IgD-negative memory B cell (primary cell): ENCODE measurements around the gene KIF26B. TPM values are rescaled to one million over a fixed set of nuclear protein-coding genes. Genes with fewer than 3 reads are reported as not detected.

Experiments used
- H3K27ac Mint-ChIP-seq, 3 donors: one replicate each; pipeline ENCODE4 v1.8.0; 2020 to 2022; ENCODE audit warnings: mild to moderate bottlenecking in 3 of 3, mixed read lengths in 3 of 3, moderate library complexity in 1 of 3
- H3K27me3 Mint-ChIP-seq: one replicate; pipeline ENCODE4 v1.8.0; 2021; ENCODE audit warnings: mixed read lengths
- H3K36me3 Mint-ChIP-seq: one replicate; pipeline ENCODE4 v1.8.0; 2020; ENCODE audit warnings: mild to moderate bottlenecking, mixed read lengths
- H3K4me1 Mint-ChIP-seq, 3 donors: one replicate each; pipeline ENCODE4 v1.8.0; 2020 to 2022; ENCODE audit warnings: mixed read lengths in 3 of 3, mild to moderate bottlenecking in 1 of 3
- H3K4me3 Mint-ChIP-seq, 4 donors: one replicate each; pipeline ENCODE4 v1.8.0; 2020 to 2022; ENCODE audit warnings: mild to moderate bottlenecking in 4 of 4, mixed read lengths in 4 of 4, moderate library complexity in 3 of 4
- H3K9me3 Mint-ChIP-seq, 3 donors: one replicate each; pipeline ENCODE4 v1.8.0; 2020 to 2021; ENCODE audit warnings: mixed read lengths in 3 of 3, mild to moderate bottlenecking in 1 of 3
- polyA plus RNA-seq: library from polyadenylated mRNA; unstranded; fragments of 300-500 nt; fragmentation: Illumina TruSeq; gene quantifications from one replicate; pipeline ENCODE4 v1.2.3, GENCODE V29; 2021

KIF26B gene
- polyA plus RNA-seq: 0.29 TPM

GRCh38 chr1:245154429-245155271 lies at the start of gene KIF26B:
Gene KIF26B (plus strand): TSS chr1:245154985. CDS start chr1:245155425, 440 bp downstream.
- peaks cover 1% of the 10 kb centered on the region for H3K36me3 Mint-ChIP-seq
- peaks cover 47% of the 10 kb centered on the region for H3K27me3 Mint-ChIP-seq
- H3K9me3 Mint-ChIP-seq: peaks cover under 1 to 6% (median 5%) of the 10 kb centered on the region in 3 donors
- H3K4me3 Mint-ChIP-seq: peak within 1 kb of the TSS; percentile 84 to 97 (median 94)
- no peak within 1 kb of the TSS for H3K27ac Mint-ChIP-seq
- peaks cover 6 to 11% (median 11%) of the 10 kb centered on the region in 3 donors for H3K4me1 Mint-ChIP-seq

DNA sequence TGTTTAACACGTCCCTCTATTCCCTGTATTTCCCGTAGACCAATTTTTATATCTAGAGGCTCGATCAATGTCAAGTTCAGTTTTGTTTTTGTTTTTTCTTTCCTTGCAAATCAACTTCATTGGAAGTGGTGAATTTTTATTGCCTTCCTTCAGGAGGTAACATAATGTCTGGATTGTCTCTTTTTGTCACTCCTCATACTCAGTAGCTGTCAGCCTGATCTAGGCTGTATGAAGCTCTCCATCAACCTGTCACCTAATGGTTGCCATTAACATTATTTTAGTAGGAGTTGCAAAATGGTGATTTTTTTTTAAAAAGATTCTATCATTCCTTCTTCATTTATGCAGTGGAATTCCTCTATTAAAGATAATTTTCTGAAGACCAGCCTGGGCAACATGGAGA lies 49.7 kb upstream of the KIF26B start:
- no peaks in the 10 kb centered on the region for H3K36me3 Mint-ChIP-seq
- no peaks in the 10 kb centered on the region for H3K27me3 Mint-ChIP-seq
- no peak overlapping the region for H3K4me3 Mint-ChIP-seq
- no peak overlapping the region for H3K27ac Mint-ChIP-seq
- no peaks in the 10 kb centered on the region for H3K4me1 Mint-ChIP-seq
- H3K9me3 Mint-ChIP-seq: no peaks in the 10 kb centered on the region

DNA sequence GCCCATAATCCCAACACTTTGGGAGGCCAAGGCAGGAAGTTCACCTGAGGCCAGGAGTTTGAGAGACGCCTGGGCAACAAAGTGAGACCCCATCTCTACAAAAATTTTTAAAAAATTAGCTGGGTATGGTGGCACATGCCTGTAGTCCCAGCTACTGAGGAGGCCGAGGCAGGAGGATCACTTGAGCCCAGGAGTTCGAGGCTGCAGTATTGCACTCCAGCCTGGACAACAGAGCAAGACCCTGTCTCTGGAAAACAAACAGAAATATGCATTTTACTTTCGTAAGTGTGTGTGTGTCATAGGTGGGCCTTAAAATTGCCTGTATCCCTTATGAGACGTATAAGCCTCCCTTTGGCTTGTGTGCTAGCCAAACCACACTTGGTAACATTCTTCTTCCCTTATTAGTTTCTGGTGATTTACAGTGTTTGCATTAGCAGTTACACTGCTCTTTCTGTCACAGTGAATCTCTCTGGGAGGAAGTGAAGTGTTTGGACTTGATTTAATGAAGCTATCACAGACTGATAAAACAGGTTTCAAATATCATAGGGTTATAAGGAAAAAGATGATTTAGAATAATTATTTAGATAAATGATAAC lies 48.9 kb upstream of the KIF26B start:
- no peaks in the 10 kb centered on the region for H3K36me3 Mint-ChIP-seq
- H3K4me1 Mint-ChIP-seq: no peaks in the 10 kb centered on the region
- H3K4me3 Mint-ChIP-seq: no peak overlapping the region
- H3K27ac Mint-ChIP-seq: no peak overlapping the region
- H3K27me3 Mint-ChIP-seq: no peaks in the 10 kb centered on the region
- H3K9me3 Mint-ChIP-seq: no peaks in the 10 kb centered on the region

DNA sequence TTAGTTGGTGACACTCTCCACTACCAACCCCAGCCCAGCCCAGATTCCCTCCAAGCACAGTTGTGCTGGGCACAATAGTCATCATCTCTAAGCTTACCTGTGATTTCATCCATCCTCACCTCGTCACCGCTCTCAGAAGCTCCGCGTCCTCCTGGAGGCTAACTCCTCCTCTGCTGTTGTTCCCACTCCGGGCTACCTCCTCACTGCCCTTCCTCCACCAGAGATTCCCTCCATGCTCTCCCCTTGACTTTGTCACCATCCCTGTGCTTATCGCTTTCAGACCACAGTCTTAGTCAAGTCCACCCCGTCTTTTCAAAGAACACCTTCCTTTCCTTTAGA lies 47.0 kb upstream of the KIF26B start:
- Mint-ChIP-seq H3K4me1 (no peaks in the 10 kb centered on the region), H3K4me3 (no peak overlapping the region), H3K27me3 (peaks cover 2% of the 10 kb centered on the region), H3K27ac (peak overlapping the region in 1 of 3 donors; percentile 76), H3K36me3 (no peaks in the 10 kb centered on the region), H3K9me3 (no peaks in the 10 kb centered on the region)

GRCh38 chr1:245108246-245108645 lies 46.5 kb upstream of the KIF26B start:
- H3K9me3 Mint-ChIP-seq: no peaks in the 10 kb centered on the region
- H3K27ac Mint-ChIP-seq: no peak overlapping the region
- H3K4me1 Mint-ChIP-seq: no peaks in the 10 kb centered on the region
- no peak overlapping the region for H3K4me3 Mint-ChIP-seq
- H3K27me3 Mint-ChIP-seq: peaks cover 2% of the 10 kb centered on the region
- no peaks in the 10 kb centered on the region for H3K36me3 Mint-ChIP-seq

DNA sequence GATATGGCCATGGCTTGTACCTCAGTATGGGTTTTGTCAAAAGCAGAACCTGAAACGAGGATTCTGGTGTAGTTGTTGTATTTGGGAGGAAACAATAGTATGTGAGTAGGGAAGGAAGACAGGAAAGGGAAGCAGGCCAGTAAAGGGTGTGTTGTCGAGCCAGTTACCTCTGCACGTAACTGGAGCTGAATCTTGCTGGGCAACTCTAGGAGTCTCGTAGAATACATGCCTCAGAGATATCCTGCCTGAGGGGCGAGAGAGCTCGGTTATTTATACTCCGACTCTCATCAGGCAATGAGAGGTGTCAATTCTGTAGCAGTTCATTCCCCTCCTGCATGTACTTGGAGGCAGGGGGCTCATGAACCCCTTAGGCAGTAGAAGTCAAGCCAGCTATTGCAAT lies 45.9 kb upstream of the KIF26B start:
- no peak overlapping the region for H3K4me3 Mint-ChIP-seq
- no peaks in the 10 kb centered on the region for H3K36me3 Mint-ChIP-seq
- H3K27me3 Mint-ChIP-seq: peaks cover 2% of the 10 kb centered on the region
- no peaks in the 10 kb centered on the region for H3K9me3 Mint-ChIP-seq
- H3K4me1 Mint-ChIP-seq: no peaks in the 10 kb centered on the region
- no peak overlapping the region for H3K27ac Mint-ChIP-seq

DNA sequence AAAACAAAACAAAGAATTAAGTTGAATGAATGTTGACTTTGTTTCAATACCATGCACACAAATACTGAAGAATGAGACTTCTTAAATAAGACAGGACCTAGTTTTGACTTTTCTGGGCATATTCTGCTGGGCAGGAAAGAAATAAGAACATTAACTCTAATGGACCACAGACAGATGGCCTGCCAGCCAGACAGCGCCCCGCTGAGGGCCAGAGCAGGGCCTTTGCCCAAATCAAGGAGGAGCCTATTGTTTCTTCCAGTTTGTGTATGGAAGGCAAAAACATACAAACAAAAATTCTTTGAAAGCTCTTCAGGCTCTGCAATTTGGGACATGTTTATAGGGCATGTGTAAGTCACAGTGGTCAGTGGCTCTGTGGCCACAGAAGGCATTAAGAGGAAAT lies 44.4 kb upstream of the KIF26B start:
- peaks cover 2% of the 10 kb centered on the region for H3K27me3 Mint-ChIP-seq
- no peaks in the 10 kb centered on the region for H3K36me3 Mint-ChIP-seq
- no peaks in the 10 kb centered on the region for H3K9me3 Mint-ChIP-seq
- no peak overlapping the region for H3K4me3 Mint-ChIP-seq
- no peak overlapping the region for H3K27ac Mint-ChIP-seq
- H3K4me1 Mint-ChIP-seq: no peaks in the 10 kb centered on the region

- Mint-ChIP-seq H3K36me3 (no peaks in the 10 kb centered on the region), H3K9me3 (no peaks in the 10 kb centered on the region), H3K27me3 (peaks cover 2% of the 10 kb centered on the region), H3K27ac (peak overlapping the region in 1 of 3 donors; percentile 86), H3K4me1 (no peaks in the 10 kb centered on the region), H3K4me3 (no peak overlapping the region)
Observed at GRCh38 chr1:245111073-245111472, 43.7 kb upstream of the KIF26B start.

DNA sequence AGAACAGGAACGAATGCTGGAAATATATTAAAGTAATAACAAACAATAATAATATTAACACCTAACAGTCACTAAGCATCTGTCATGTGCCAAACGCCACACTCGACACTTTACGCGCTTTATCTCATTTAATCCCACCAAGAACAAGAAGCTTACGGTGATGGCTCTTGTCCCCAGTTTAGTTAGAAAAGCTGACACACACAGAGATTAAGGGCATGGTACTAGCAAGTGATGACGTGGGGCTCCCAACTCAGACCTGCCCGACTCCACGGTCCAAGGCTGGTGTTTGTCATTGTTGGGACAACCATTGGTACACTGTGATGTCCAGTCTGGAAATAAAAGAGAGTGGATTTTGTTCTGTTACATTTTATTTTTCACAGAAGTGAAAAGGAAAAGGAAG lies 41.1 kb upstream of the KIF26B start:
- no peak overlapping the region for H3K4me3 Mint-ChIP-seq
- peaks cover 2% of the 10 kb centered on the region for H3K27me3 Mint-ChIP-seq
- H3K9me3 Mint-ChIP-seq: no peaks in the 10 kb centered on the region
- H3K36me3 Mint-ChIP-seq: no peaks in the 10 kb centered on the region
- no peak overlapping the region for H3K27ac Mint-ChIP-seq
- H3K4me1 Mint-ChIP-seq: peaks cover 0 to 1% (median 0%) of the 10 kb centered on the region in 3 donors

- Mint-ChIP-seq H3K9me3 (no peaks in the 10 kb centered on the region), H3K27ac (no peak overlapping the region), H3K4me3 (peak overlapping the region in 1 of 4 donors; percentile 3), H3K27me3 (peaks cover 2% of the 10 kb centered on the region), H3K36me3 (no peaks in the 10 kb centered on the region), H3K4me1 (peaks cover 0 to 1% (median 0%) of the 10 kb centered on the region in 3 donors)
Observed at GRCh38 chr1:245116131-245116530, 38.7 kb upstream of the KIF26B start.

- H3K27me3 Mint-ChIP-seq: peaks cover under 1% of the 10 kb centered on the region
- H3K4me3 Mint-ChIP-seq: no peak overlapping the region
- no peak overlapping the region for H3K27ac Mint-ChIP-seq
- H3K9me3 Mint-ChIP-seq: no peaks in the 10 kb centered on the region
- H3K4me1 Mint-ChIP-seq: peaks cover 0 to 1% (median 0%) of the 10 kb centered on the region in 3 donors
- H3K36me3 Mint-ChIP-seq: no peaks in the 10 kb centered on the region
Observed at GRCh38 chr1:245116751-245117150, 38.0 kb upstream of the KIF26B start.

DNA sequence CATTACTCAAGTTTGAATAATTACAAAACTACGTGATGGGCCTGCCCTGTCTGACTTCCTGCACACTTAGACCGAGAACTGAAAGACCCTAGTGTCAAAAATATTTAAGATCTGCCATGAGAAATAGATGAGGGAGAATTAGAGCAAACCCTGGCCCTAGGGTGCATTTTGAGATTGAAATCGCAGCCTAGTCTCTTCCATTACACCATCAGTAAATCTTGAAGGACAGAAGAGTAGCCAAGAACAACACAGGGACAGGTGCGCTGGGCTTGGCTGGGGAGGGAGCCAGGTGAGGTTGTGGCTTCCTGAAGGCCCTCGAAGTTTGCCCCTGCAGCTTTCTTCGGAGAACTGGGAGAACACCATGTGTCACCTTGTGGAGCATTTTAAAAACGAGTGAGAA lies 36.7 kb upstream of the KIF26B start:
- Mint-ChIP-seq H3K4me1 (peaks cover 0 to 1% (median 0%) of the 10 kb centered on the region in 3 donors), H3K27ac (no peak overlapping the region), H3K36me3 (no peaks in the 10 kb centered on the region), H3K9me3 (no peaks in the 10 kb centered on the region), H3K27me3 (no peaks in the 10 kb centered on the region), H3K4me3 (no peak overlapping the region)

DNA sequence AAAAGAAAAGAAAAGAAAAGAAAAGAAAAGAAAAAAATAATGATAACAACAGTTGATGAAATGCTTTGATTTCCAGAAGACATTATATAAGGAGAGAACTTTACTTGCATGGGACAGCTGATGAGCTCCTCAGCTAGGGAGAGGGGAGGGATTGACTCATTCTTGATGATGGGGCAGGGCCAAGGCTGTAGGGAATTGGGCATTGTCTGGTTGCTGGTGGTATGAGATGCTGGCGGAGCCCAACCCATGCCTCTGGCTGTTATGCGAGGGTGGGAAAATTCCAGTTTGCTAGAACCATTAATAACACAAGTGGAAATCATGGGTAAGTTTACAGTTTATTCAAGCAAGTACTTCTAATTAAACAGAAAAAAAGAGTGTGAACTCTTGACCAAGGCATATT lies 36.0 kb upstream of the KIF26B start:
- H3K9me3 Mint-ChIP-seq: no peaks in the 10 kb centered on the region
- no peak overlapping the region for H3K4me3 Mint-ChIP-seq
- H3K36me3 Mint-ChIP-seq: no peaks in the 10 kb centered on the region
- H3K27me3 Mint-ChIP-seq: no peaks in the 10 kb centered on the region
- no peak overlapping the region for H3K27ac Mint-ChIP-seq
- H3K4me1 Mint-ChIP-seq: peaks cover 0 to 1% (median 0%) of the 10 kb centered on the region in 3 donors

- no peaks in the 10 kb centered on the region for H3K4me1 Mint-ChIP-seq
- H3K4me3 Mint-ChIP-seq: peak overlapping the region in 1 of 4 donors; percentile 35
- no peaks in the 10 kb centered on the region for H3K9me3 Mint-ChIP-seq
- H3K27me3 Mint-ChIP-seq: peaks cover 3% of the 10 kb centered on the region
- no peak overlapping the region for H3K27ac Mint-ChIP-seq
- peaks cover 5% of the 10 kb centered on the region for H3K36me3 Mint-ChIP-seq
Observed at GRCh38 chr1:245121523-245121922, 33.3 kb upstream of the KIF26B start.

DNA sequence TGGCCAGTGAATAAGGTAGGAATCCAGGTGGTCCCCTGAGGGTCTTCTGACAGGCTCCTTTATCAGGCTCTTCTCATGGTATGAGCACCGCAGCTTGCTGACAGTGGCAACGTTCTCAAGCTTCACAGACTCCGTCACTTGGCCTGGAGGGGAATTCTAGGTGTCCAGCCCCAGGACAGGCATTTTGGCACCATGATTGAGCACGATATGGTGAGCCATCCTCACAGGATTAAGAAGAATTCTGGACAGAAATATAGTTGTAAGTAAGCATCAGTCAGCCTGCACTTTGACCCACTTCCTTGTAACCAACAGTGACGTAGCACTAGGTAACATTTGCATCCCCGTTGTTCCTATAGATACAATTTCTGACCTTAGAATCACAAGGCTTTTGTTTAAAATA lies 30.5 kb upstream of the KIF26B start:
- Mint-ChIP-seq H3K36me3 (peaks cover 5% of the 10 kb centered on the region), H3K4me3 (no peak overlapping the region), H3K4me1 (peaks cover 0 to 1% (median 0%) of the 10 kb centered on the region in 3 donors), H3K9me3 (no peaks in the 10 kb centered on the region), H3K27ac (no peak overlapping the region), H3K27me3 (peaks cover 14% of the 10 kb centered on the region)

DNA sequence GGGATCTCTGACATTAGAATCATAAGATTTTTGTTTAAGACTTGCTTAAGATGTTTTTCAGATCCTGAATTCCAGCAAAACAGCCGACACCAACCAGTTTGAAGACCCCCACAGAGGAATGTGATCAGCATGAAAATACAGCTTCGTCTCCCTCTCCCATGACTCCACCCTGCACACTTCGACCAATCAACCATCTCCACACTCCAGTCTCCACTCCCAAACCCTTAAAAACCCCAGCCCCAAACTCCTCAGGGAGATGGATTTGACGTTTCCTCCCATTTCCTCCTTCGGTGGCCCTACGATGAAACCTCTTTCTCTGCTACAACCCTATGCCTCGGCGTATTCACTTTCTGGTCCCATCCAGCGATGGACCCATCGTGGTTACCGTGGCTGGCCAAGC lies 30.1 kb upstream of the KIF26B start:
- Mint-ChIP-seq H3K9me3 (no peaks in the 10 kb centered on the region), H3K27me3 (peaks cover 18% of the 10 kb centered on the region), H3K27ac (peak overlapping the region in 1 of 3 donors; percentile 0), H3K36me3 (peaks cover 5% of the 10 kb centered on the region), H3K4me3 (no peak overlapping the region), H3K4me1 (peaks cover 0 to 1% (median 0%) of the 10 kb centered on the region in 3 donors)
